HG03060 (cell line): ENCODE data around the gene SLC25A36.

ENCODE experiments used
- ATAC-seq: cut with Tn5 transposase; IDR thresholded peaks from one replicate; pipeline ENCODE4 v1.9.1; 2021; ENCODE audit warnings: low read depth, moderate number of reproducible peaks; ENCODE audit not compliant: unreplicated experiment

The SLC25A36 gene

GRCh38 chr3:140941434-140942220, at the start of gene SLC25A36:
Gene SLC25A36 (plus strand): TSS chr3:140941836. CDS start chr3:140942055, 219 bp downstream.
- ATAC-seq, result peak; percentile 99

DNA sequence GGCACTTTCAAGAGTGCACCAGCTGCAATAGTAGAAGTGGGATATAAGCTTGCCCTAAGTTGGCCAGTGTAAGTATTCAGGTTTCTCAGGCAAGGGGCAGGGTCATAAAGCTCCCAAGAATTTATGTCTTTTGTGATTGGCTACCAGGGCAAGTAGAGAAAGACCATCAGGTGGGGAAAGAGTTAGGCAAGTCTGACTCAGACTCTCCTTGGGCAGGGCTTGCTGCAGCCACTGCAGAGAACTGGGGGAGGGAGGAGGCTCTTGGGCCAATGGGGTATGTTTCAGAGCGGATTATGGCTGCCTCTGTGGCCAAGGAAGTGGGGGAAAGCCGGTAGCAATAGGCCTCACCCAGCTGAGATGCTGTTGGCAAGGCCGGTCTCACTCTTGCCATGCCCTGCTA, 44.6 kb upstream of the SLC25A36 start:
- ATAC-seq, result no peak

GRCh38 chr3:140898340-140899180, 43.1 kb upstream of the SLC25A36 start:
- no peak for ATAC-seq

DNA sequence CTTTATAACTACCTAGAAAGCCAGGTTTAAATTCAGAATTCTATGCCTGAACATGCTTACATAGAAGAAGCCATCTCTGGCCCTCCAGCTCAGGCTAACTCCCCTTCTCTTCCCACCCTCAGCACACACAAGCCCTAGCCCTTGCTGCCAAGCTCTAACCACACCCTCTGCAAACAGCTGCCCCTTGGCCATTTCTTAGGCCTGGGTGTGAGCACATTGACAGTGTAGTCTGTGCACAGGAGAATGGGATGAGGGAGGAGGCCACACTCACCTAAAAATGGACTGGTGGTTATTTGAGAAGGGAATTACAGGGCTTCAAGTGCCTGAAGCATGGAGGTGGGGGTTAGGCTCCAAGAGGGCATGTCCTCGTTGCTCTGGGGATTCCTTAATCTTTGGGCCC, 42.3 kb upstream of the SLC25A36 start:
- ATAC-seq, result no peak

GRCh38 chr3:140902791-140903190, 38.8 kb upstream of the SLC25A36 start:
- ATAC-seq, result no peak

DNA sequence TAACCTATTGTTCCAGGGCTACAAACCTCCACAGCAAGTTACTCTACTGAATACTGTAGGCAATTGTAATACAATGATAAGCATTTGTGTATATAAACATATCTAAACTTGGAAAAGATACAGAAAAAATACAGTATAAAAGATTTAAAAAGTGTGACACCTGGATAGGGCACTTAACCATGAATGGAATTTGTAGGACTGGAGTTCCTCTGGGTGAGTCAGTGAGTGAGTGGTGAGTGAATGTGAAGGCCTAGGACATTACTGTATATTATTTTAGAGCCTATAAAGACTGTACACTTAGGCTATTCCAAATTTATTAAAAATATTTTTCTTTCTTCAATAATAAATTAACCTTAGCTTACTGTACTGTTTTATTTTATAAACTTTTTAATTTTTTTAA, 38.4 kb upstream of the SLC25A36 start:
- no peak for ATAC-seq

- ATAC-seq, result no peak
Measured at GRCh38 chr3:140904521-140904920, 37.1 kb upstream of the SLC25A36 start.

GRCh38 chr3:140905559-140905958, 36.1 kb upstream of the SLC25A36 start:
- ATAC-seq, result no peak

- ATAC-seq, result no peak
Measured at GRCh38 chr3:140906785-140907184, 34.9 kb upstream of the SLC25A36 start.

DNA sequence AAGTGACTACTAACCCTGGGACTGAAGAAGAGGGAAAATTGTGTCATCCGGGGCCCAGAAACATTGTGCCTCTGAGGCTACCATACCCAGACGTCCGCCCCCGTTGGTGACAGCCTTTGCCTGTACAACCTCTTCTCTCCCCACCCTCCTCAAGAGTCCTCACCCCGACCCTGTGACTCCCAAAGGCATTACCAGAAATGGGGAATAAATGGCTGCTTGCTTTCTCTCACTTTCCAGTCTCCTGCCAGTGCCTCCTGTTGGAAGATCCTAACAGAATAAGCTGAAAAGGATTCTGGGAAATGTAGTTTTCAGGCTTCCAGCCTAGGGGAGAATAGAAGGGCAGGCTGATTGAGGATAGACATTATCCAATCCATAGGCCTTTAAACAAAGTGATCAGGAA, 30.8 kb upstream of the SLC25A36 start:
- no peak for ATAC-seq

- ATAC-seq, result no peak
Measured at GRCh38 chr3:140911822-140912221, 29.8 kb upstream of the SLC25A36 start.

GRCh38 chr3:140913728-140914127, 27.9 kb upstream of the SLC25A36 start:
- no peak for ATAC-seq

DNA sequence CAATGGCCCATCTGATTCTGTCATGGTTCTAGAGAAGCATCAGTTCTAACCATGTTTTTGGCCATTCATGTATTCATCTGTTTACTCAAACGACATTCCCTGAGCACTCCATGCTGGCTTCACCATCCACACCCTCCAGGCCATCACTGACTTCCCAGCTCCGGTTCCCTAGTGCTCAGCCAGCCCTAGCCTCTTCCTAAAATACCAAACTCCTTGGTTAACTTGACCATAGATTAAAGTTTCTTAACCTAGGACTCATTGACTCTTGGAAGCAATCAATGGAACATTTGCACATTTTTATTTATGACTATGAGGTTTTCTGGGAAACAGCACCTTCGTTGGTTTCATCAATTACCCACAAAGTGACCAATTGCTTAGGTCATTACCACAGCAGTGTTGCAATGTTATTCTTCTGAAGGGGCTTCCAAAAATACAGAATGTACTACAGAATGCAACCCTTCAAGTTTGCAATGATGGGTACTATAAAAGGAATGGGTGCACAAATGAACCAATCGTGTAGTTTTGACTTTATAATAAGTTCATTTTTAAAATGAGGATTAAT, 27.2 kb upstream of the SLC25A36 start:
- no peak for ATAC-seq

GRCh38 chr3:140916603-140917002, 25.0 kb upstream of the SLC25A36 start:
- ATAC-seq, result no peak

- ATAC-seq, result no peak
Measured at GRCh38 chr3:140917772-140918171, 23.9 kb upstream of the SLC25A36 start.

- ATAC-seq, result no peak
Measured at GRCh38 chr3:140920029-140920428, 21.6 kb upstream of the SLC25A36 start.

GRCh38 chr3:140922634-140923033, 19.0 kb upstream of the SLC25A36 start:
- ATAC-seq, result no peak

GRCh38 chr3:140924097-140924873, 17.4 kb upstream of the SLC25A36 start:
- ATAC-seq, result no peak

DNA sequence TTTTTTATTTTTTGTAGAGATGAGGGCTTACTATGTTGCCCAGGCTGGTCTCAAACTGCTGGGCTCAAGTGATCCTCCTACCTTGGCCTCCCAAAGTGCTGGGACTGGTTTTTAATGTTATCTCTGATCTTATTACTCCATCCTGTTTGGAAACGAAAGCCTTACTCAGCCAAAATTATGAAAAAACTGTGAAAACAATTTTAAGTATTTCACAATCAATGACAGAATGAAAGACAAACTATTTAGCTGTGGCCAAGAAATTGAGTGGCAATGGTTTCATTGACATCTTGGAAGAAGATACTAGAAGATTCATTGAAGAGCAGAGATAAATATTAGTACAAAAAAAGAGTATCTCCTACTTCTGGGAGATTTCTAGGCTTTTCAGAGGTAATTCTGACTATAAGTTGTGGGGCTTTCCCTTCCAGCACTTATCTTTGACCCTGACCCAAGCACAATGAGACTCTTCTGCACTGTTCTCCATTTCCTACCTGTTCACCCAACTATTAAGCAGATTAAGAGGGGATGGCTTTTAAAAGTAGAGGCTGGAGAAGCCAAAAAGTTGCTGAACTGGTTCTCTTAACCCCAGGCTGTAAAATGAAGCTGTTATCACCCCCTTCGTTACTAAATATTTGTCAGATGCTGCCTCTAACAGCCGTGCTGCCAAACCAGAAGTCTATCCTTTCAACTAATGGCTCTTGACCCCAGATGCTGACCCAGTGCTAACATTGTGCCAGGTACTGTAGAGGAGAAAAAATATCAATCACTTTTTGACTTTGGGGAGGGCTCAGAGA, 14.2 kb upstream of the SLC25A36 start:
- no peak for ATAC-seq

DNA sequence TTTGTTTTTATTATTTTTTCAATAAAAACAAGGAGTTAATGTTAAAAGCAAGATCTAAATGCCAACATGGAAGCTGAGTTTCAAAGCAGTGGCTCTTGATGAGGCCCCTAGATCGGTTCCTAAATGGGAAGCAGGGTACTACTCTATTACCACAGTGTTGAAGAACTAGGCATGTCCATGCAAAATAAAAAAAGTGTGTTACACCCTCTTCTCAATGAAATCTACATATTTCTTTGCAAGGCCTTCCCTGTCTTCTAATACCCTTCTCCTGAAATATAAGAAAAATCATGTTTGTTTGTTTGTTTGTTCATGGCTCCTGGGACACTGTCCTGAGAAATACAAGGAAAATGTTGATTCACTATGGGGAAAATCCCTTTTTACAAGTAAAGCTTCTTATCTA, 12.2 kb upstream of the SLC25A36 start:
- no peak for ATAC-seq
